ENCODE data around the gene CHIT1.

The CHIT1 gene

DNA sequence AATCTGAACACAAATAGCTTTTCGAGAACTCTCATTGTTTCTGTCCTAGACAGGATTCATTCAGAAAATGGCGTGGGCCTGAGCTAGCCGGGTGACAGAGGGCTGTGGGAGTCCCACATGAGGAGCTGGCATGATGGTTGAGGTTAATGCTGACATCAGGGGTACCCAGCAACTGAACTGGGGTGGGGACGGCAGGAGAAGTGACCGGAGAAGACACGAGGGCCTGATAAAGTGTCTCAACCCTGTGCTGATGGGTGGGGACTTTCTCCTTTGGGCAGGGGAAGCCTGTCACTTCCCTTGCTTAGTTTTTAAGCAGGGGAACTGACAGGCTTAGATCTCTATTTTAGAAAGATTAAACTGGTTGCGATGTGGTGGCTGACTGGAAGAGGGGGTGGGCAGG, 14.6 kb downstream of the CHIT1 start:
- Histone ChIP-seq H3K36me3 (ENCODE audit: insufficient read depth, insufficient read length, low read length) (no peaks in the 10 kb centered on the region), H3K4me1 (ENCODE audit: insufficient read depth, insufficient read length) (peaks cover 17% of the 10 kb centered on the region), H3K9ac (ENCODE audit: insufficient read length, low read depth) (peak overlapping the region; percentile 6), H3K27me3 (ENCODE audit: insufficient read depth, insufficient read length) (no peaks in the 10 kb centered on the region), H3K9me3 (ENCODE audit: insufficient read depth, low read length) (no peaks in the 10 kb centered on the region), H3K4me3 (ENCODE audit: insufficient read length, low read depth) (no peak overlapping the region)
- DNase-seq (ENCODE audit: low read depth, low spot score) = no peak
- no peak for TF ChIP-seq SUZ12 (IDR thresholded peaks at IDR 0.05; ENCODE audit: extremely low read depth, insufficient read depth, insufficient read length)

DNA sequence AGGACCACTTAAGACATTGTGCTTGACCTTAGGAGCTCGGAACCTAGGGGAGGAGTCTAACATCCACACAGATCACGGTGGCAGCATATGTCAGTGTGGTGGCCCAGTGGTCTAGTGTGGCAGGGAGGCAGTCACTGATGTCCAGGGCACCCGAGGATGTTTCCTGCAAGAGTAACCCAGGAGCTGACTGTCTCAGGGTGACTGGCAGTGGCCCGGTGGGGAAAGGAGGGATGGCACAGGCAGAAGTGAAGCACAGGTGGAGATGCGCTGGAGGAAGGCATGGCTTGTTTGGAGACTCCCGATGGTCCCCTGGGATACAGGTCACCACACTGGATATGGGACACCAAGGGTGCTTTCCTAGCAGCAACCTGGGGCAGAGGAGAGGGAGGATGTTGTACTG, 16.3 kb downstream of the CHIT1 start:
- H3K9ac ChIP-seq (ENCODE audit: insufficient read length, low read depth) = no peak overlapping the region
- DNase-seq (ENCODE audit: low read depth, low spot score) = no peak
- H3K36me3 ChIP-seq (ENCODE audit: insufficient read depth, insufficient read length, low read length) = no peaks in the 10 kb centered on the region
- H3K4me1 ChIP-seq (ENCODE audit: insufficient read depth, insufficient read length) = peaks cover 17% of the 10 kb centered on the region
- no peak overlapping the region for H3K4me3 ChIP-seq (ENCODE audit: insufficient read length, low read depth)
- no peaks in the 10 kb centered on the region for H3K9me3 ChIP-seq (ENCODE audit: insufficient read depth, low read length)
- TF ChIP-seq ZNF274 (IDR thresholded peaks at IDR 0.05; ENCODE audit: low read depth, low read length) (no peak), YY1 (IDR thresholded peaks at IDR 0.05; ENCODE audit: insufficient read depth, insufficient read length) (no peak), SUZ12 (IDR thresholded peaks at IDR 0.05; ENCODE audit: extremely low read depth, insufficient read depth, insufficient read length) (no peak)
- H3K27me3 ChIP-seq (ENCODE audit: insufficient read depth, insufficient read length) = no peaks in the 10 kb centered on the region

DNA sequence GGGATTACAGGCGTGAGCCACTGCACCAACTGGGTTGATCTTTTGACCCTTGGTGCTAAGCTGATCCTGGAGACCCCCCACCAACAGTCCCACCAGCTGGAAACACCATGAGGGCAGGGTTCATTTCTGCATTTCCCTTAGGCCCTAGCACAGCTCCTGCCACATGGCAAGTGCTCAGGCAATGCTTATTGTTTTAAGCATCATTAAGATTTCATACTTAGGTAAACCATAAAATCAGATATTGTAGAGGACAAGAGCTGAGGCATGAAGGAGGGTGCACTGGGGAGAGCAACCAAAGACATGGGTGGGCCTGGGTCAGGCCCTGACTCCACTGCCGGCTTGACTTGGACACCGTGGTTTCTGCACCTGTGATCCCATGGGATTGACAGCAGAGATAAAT, 17.7 kb downstream of the CHIT1 start:
- DNase-seq (ENCODE audit: low read depth, low spot score) = no peak
- TF ChIP-seq YY1 (IDR thresholded peaks at IDR 0.05; ENCODE audit: insufficient read depth, insufficient read length) = no peak
- TF ChIP-seq ZNF274 (IDR thresholded peaks at IDR 0.05; ENCODE audit: low read depth, low read length) = no peak
- TF ChIP-seq SUZ12 (IDR thresholded peaks at IDR 0.05; ENCODE audit: extremely low read depth, insufficient read depth, insufficient read length) = no peak
- H3K4me1 ChIP-seq (ENCODE audit: insufficient read depth, insufficient read length) = peaks cover 8% of the 10 kb centered on the region
- H3K4me3 ChIP-seq (ENCODE audit: insufficient read length, low read depth) = no peak overlapping the region
- no peaks in the 10 kb centered on the region for H3K9me3 ChIP-seq (ENCODE audit: insufficient read depth, low read length)
- no peaks in the 10 kb centered on the region for H3K27me3 ChIP-seq (ENCODE audit: insufficient read depth, insufficient read length)
- no peak overlapping the region for H3K9ac ChIP-seq (ENCODE audit: insufficient read length, low read depth)
- H3K36me3 ChIP-seq (ENCODE audit: insufficient read depth, insufficient read length, low read length) = no peaks in the 10 kb centered on the region

GRCh38 chr1:203210988-203211387, 18.5 kb downstream of the CHIT1 start:
- no peaks in the 10 kb centered on the region for H3K27me3 ChIP-seq (ENCODE audit: insufficient read depth, insufficient read length)
- no peaks in the 10 kb centered on the region for H3K36me3 ChIP-seq (ENCODE audit: insufficient read depth, insufficient read length, low read length)
- no peaks in the 10 kb centered on the region for H3K9me3 ChIP-seq (ENCODE audit: insufficient read depth, low read length)
- H3K9ac ChIP-seq (ENCODE audit: insufficient read length, low read depth) = no peak overlapping the region
- H3K4me3 ChIP-seq (ENCODE audit: insufficient read length, low read depth) = no peak overlapping the region
- DNase-seq (ENCODE audit: low read depth, low spot score) = no peak
- TF ChIP-seq YY1 (IDR thresholded peaks at IDR 0.05; ENCODE audit: insufficient read depth, insufficient read length) = no peak
- no peak for TF ChIP-seq ZNF274 (IDR thresholded peaks at IDR 0.05; ENCODE audit: low read depth, low read length)
- TF ChIP-seq SUZ12 (IDR thresholded peaks at IDR 0.05; ENCODE audit: extremely low read depth, insufficient read depth, insufficient read length) = no peak
- peaks cover 7% of the 10 kb centered on the region for H3K4me1 ChIP-seq (ENCODE audit: insufficient read depth, insufficient read length)

DNA sequence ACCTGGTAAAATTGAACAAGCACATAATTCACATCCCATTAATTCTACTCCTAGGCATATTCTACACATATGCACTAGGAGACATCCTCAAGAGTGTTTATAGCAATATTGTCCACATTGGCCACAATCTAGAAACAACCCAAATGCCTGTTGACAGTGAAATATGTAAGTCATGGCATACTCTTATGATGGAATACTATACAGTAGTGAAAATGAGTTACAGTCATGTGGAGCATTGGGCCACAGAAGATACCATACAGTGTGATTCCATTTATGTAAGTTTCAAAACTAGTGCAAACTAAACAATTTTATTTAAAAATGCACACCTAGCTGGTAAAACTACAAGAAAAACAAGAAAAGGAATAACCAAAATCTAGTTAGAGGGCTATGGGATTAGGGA, 19.1 kb downstream of the CHIT1 start:
- Histone ChIP-seq H3K36me3 (ENCODE audit: insufficient read depth, insufficient read length, low read length) (no peaks in the 10 kb centered on the region), H3K27me3 (ENCODE audit: insufficient read depth, insufficient read length) (no peaks in the 10 kb centered on the region), H3K4me3 (ENCODE audit: insufficient read length, low read depth) (no peak overlapping the region), H3K9ac (ENCODE audit: insufficient read length, low read depth) (no peak overlapping the region), H3K9me3 (ENCODE audit: insufficient read depth, low read length) (no peaks in the 10 kb centered on the region), H3K4me1 (ENCODE audit: insufficient read depth, insufficient read length) (peaks cover under 1% of the 10 kb centered on the region)
- TF ChIP-seq ZNF274 (IDR thresholded peaks at IDR 0.05; ENCODE audit: low read depth, low read length) = no peak
- TF ChIP-seq SUZ12 (IDR thresholded peaks at IDR 0.05; ENCODE audit: extremely low read depth, insufficient read depth, insufficient read length) = no peak
- TF ChIP-seq YY1 (IDR thresholded peaks at IDR 0.05; ENCODE audit: insufficient read depth, insufficient read length) = no peak
- no peak for DNase-seq (ENCODE audit: low read depth, low spot score)

- H3K27me3 ChIP-seq (ENCODE audit: insufficient read depth, insufficient read length) = no peaks in the 10 kb centered on the region
- TF ChIP-seq YY1 (IDR thresholded peaks at IDR 0.05; ENCODE audit: insufficient read depth, insufficient read length) (no peak), ZNF274 (IDR thresholded peaks at IDR 0.05; ENCODE audit: low read depth, low read length) (no peak), SUZ12 (IDR thresholded peaks at IDR 0.05; ENCODE audit: extremely low read depth, insufficient read depth, insufficient read length) (no peak)
- H3K4me3 ChIP-seq (ENCODE audit: insufficient read length, low read depth) = no peak overlapping the region
- no peaks in the 10 kb centered on the region for H3K9me3 ChIP-seq (ENCODE audit: insufficient read depth, low read length)
- H3K4me1 ChIP-seq (ENCODE audit: insufficient read depth, insufficient read length) = no peaks in the 10 kb centered on the region
- no peak for DNase-seq (ENCODE audit: low read depth, low spot score)
- H3K9ac ChIP-seq (ENCODE audit: insufficient read length, low read depth) = no peak overlapping the region
- no peaks in the 10 kb centered on the region for H3K36me3 ChIP-seq (ENCODE audit: insufficient read depth, insufficient read length, low read length)
Observed at GRCh38 chr1:203208181-203208580, 21.3 kb downstream of the CHIT1 start.

GRCh38 chr1:203207751-203208150, 21.7 kb downstream of the CHIT1 start:
- no peak for TF ChIP-seq YY1 (IDR thresholded peaks at IDR 0.05; ENCODE audit: insufficient read depth, insufficient read length)
- no peak for TF ChIP-seq ZNF274 (IDR thresholded peaks at IDR 0.05; ENCODE audit: low read depth, low read length)
- no peak for TF ChIP-seq SUZ12 (IDR thresholded peaks at IDR 0.05; ENCODE audit: extremely low read depth, insufficient read depth, insufficient read length)
- Histone ChIP-seq H3K27me3 (ENCODE audit: insufficient read depth, insufficient read length) (no peaks in the 10 kb centered on the region), H3K9ac (ENCODE audit: insufficient read length, low read depth) (no peak overlapping the region), H3K36me3 (ENCODE audit: insufficient read depth, insufficient read length, low read length) (no peaks in the 10 kb centered on the region), H3K4me1 (ENCODE audit: insufficient read depth, insufficient read length) (no peaks in the 10 kb centered on the region), H3K9me3 (ENCODE audit: insufficient read depth, low read length) (no peaks in the 10 kb centered on the region), H3K4me3 (ENCODE audit: insufficient read length, low read depth) (no peak overlapping the region)
- no peak for DNase-seq (ENCODE audit: low read depth, low spot score)

All from NT2/D1 (cell line).